ENCODE measurements around the gene ABCE1. TPM values are rescaled to one million over a fixed set of nuclear protein-coding genes. Genes with fewer than 3 reads are reported as not detected.

Gene ABCE1
- total and polyA plus RNA-seq, 2 experiments from 2014 or later, result 70.3 to 185 TPM

DNA sequence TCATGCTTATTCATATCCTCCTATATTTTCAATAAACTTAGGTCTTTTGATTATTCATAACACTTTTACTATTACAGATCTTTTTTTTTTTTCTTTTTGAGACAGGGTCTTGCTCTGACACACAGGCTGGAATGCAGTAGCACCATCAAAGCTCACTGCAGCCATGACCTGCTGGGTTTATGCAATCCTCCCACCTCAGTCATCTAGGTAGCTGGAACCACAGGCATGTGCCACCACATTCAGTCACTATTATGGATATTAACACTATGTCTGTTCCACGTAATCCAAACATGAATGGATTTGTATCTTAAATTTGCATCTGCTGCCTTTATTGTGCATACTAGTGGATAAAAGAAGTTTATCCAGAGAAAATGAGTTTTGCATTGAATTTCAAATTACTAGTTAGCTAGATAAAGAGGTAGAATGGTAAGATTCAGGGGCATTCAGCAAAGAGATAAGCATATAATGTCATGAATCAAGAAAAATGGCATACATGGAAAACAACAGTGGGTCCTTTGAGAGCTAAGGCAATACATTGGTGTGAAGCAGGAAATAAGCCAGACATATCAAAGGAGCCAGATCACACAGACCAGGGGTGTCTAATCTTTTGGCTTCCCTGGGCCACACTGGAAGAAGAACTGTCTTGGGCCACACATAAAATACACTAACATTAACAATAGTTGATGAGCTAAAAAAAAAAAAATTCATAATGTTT, 14.1 kb upstream of the ABCE1 start (continued):
- TF ChIP-seq, protein P1, sequence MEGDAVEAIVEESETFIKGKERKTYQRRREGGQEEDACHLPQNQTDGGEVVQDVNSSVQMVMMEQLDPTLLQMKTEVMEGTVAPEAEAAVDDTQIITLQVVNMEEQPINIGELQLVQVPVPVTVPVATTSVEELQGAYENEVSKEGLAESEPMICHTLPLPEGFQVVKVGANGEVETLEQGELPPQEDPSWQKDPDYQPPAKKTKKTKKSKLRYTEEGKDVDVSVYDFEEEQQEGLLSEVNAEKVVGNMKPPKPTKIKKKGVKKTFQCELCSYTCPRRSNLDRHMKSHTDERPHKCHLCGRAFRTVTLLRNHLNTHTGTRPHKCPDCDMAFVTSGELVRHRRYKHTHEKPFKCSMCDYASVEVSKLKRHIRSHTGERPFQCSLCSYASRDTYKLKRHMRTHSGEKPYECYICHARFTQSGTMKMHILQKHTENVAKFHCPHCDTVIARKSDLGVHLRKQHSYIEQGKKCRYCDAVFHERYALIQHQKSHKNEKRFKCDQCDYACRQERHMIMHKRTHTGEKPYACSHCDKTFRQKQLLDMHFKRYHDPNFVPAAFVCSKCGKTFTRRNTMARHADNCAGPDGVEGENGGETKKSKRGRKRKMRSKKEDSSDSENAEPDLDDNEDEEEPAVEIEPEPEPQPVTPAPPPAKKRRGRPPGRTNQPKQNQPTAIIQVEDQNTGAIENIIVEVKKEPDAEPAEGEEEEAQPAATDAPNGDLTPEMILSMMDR (conservative IDR thresholded peaks at IDR 0.05; ENCODE audit: low read depth in 2 of 2), result no peak
- TF ChIP-seq JUNB (IDR thresholded peaks at IDR 0.05; ENCODE audit: unreplicated experiment) (no peak), CREB1 (CRISPR knock-in tag; IDR thresholded peaks at IDR 0.05; ENCODE audit: low read depth) (no peak), EZH2phosphoT487 (IDR thresholded peaks at IDR 0.05; ENCODE audit: unreplicated experiment) (no peak), ZNF114 (CRISPR knock-in tag; IDR thresholded peaks at IDR 0.05) (no peak), POLR2AphosphoS5 (IDR thresholded peaks at IDR 0.05; ENCODE audit: low read depth) (no peak), EZH2 (IDR thresholded peaks at IDR 0.05; ENCODE audit: low read depth, unreplicated experiment) (no peak)

GRCh38 chr4:145090380-145090779, 7.7 kb upstream of the ABCE1 start:
- peaks cover 42% of the 10 kb centered on the region for H3K36me3 Mint-ChIP-seq (ENCODE audit: low read depth)
- H3K9me3 Mint-ChIP-seq, result peaks cover 7% of the 10 kb centered on the region; the same call in 2 of the 3 replicates
- H3K9me2 ChIP-seq (ENCODE audit: insufficient read depth), result no peaks in the 10 kb centered on the region
- no peak overlapping the region for H2AFZ ChIP-seq
- H3K27ac ChIP-seq (ENCODE audit: low read depth), result no peak overlapping the region
- H3K4me3 Mint-ChIP-seq, result no peak overlapping the region
- H3F3A ChIP-seq (replicated peaks; ENCODE audit: low read depth), result no peaks in the 10 kb centered on the region
- peaks cover 91% of the 10 kb centered on the region for H3K79me2 ChIP-seq (replicated peaks; ENCODE audit: insufficient read depth)
- no peak overlapping the region for H3K27ac Mint-ChIP-seq
- H3K27me3 ChIP-seq (ENCODE audit: insufficient read depth), result no peaks in the 10 kb centered on the region
- H4K20me1 ChIP-seq (replicated peaks; ENCODE audit: insufficient read depth), result peaks cover 21% of the 10 kb centered on the region; the same call in 1 of the 2 replicates
- ATAC-seq (no peak), DNase-seq (ENCODE audit: low spot score) (no peak)
- no peaks in the 10 kb centered on the region for H3K4me1 ChIP-seq (ENCODE audit: insufficient read depth)
- H3K4me2 ChIP-seq, result no peak overlapping the region
- no peak for TF ChIP-seq STAT1 (IDR thresholded peaks at IDR 0.05; ENCODE audit: unreplicated experiment)
- H3K36me3 ChIP-seq (ENCODE audit: insufficient read depth), result peaks cover 27% of the 10 kb centered on the region
- no peak overlapping the region for H3K4me3 ChIP-seq
- H3K4me1 Mint-ChIP-seq, result no peaks in the 10 kb centered on the region
- peaks cover 1% of the 10 kb centered on the region for H3K27me3 Mint-ChIP-seq (ENCODE audit: insufficient read depth, low read depth, poor library complexity)

DNA sequence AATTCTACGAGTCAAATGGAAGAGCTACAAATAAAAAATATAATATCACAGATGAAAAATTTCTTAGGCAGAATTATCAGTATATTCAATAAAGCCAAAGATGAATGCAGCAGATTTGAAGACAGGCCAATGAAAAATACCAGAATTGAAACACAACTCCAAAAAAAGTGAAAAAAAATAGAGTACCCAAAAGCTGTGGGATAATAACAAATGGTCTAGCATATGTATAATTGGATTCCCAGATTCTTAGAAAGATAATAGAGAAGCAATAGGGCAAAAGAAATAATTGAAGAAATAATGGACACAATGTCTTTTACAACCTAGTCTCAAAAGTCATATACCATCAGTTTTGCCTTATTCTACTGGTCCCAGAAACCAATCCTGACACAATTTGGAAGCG, 4.5 kb upstream of the ABCE1 start:
- DNase-seq (ENCODE audit: low spot score) (no peak), ATAC-seq (no peak)
- Mint-ChIP-seq H3K4me3 (no peak overlapping the region), H3K9me3 (peaks cover 10% of the 10 kb centered on the region), H3K27me3 (ENCODE audit: insufficient read depth, low read depth, poor library complexity) (peaks cover 5% of the 10 kb centered on the region), H3K36me3 (ENCODE audit: low read depth) (peaks cover 44% of the 10 kb centered on the region), H3K27ac (no peak overlapping the region), H3K4me1 (no peaks in the 10 kb centered on the region; the same call in 2 of the 3 replicates)
- Histone ChIP-seq H3K4me3 (no peak overlapping the region), H3K27ac (ENCODE audit: low read depth) (no peak overlapping the region), H2AFZ (no peak overlapping the region), H3F3A (replicated peaks; ENCODE audit: low read depth) (no peaks in the 10 kb centered on the region), H3K36me3 (ENCODE audit: insufficient read depth) (peaks cover 31% of the 10 kb centered on the region), H4K20me1 (replicated peaks; ENCODE audit: insufficient read depth) (peaks cover 24% of the 10 kb centered on the region; the same call in 1 of the 2 replicates), H3K9me2 (ENCODE audit: insufficient read depth) (no peaks in the 10 kb centered on the region), H3K27me3 (ENCODE audit: insufficient read depth) (no peaks in the 10 kb centered on the region), H3K4me2 (no peak overlapping the region), H3K4me1 (ENCODE audit: insufficient read depth) (peaks cover 6% of the 10 kb centered on the region; the same call in 1 of the 2 replicates), H3K79me2 (replicated peaks; ENCODE audit: insufficient read depth) (peaks cover 93% of the 10 kb centered on the region)
- TF ChIP-seq EZH2 (IDR thresholded peaks at IDR 0.05; ENCODE audit: low read depth, unreplicated experiment) (no peak), NANOG (IDR thresholded peaks at IDR 0.05; ENCODE audit: borderline replicate concordance) (no peak), ETS1 (IDR thresholded peaks at IDR 0.05) (no peak), JUNB (IDR thresholded peaks at IDR 0.05; ENCODE audit: unreplicated experiment) (no peak), REST (IDR thresholded peaks at IDR 0.05; ENCODE audit: unreplicated experiment) (no peak), STAT1 (IDR thresholded peaks at IDR 0.05; ENCODE audit: unreplicated experiment) (no peak), CREB1 (CRISPR knock-in tag; IDR thresholded peaks at IDR 0.05; ENCODE audit: low read depth) (no peak), ZNF114 (CRISPR knock-in tag; IDR thresholded peaks at IDR 0.05) (no peak)
- TF ChIP-seq, protein P1 (conservative IDR thresholded peaks at IDR 0.05; ENCODE audit: low read depth in 2 of 2), result no peak
